DMS 273 (cell line): ENCODE measurements around the gene ZFP2.
"Not testable (repeated sequence)": the region's sequence is repeated elsewhere in the genome, so short reads cannot be mapped to it uniquely, and the experiment has no call there.

ENCODE experiments used
- DNase-seq: peaks from one replicate; lab custom pipeline; 2025; ENCODE audit not compliant: unreplicated experiment; lab: John Stamatoyannopoulos, UW

Gene ZFP2

GRCh38 chr5:178895615-178896571 lies at the start of gene ZFP2:
Gene ZFP2 (plus strand): TSS chr5:178895913. CDS start chr5:178931314, 35,401 bp downstream.
- peak; percentile 89 for DNase-seq

- no peak for DNase-seq
These were observed 46.4 kb upstream of the ZFP2 start for GRCh38 chr5:178849316-178849715.

GRCh38 chr5:178851951-178852350 lies 43.8 kb upstream of the ZFP2 start:
- no peak for DNase-seq

- no peak for DNase-seq
These were observed 41.4 kb upstream of the ZFP2 start for GRCh38 chr5:178854284-178854683.

GRCh38 chr5:178859625-178860521 lies 35.8 kb upstream of the ZFP2 start, which contains the start of gene ZNF354B:
Gene ZNF354B (plus strand): TSS chr5:178859953. CDS start chr5:178861048, 1,095 bp downstream.
- peak; percentile 97 for DNase-seq

GRCh38 chr5:178860615-178861014 lies 35.1 kb upstream of the ZFP2 start:
- DNase-seq: not testable (repeated sequence)

GRCh38 chr5:178861627-178862026 lies 34.1 kb upstream of the ZFP2 start:
- no peak for DNase-seq

- no peak for DNase-seq
These were observed 28.8 kb upstream of the ZFP2 start for GRCh38 chr5:178866946-178867345.

GRCh38 chr5:178869577-178869976 lies 26.1 kb upstream of the ZFP2 start:
- DNase-seq: no peak

- no peak for DNase-seq
These were observed 25.3 kb upstream of the ZFP2 start for GRCh38 chr5:178870411-178870810.

GRCh38 chr5:178872302-178872701 lies 23.4 kb upstream of the ZFP2 start:
- DNase-seq: no peak

GRCh38 chr5:178883115-178883694 lies 12.5 kb upstream of the ZFP2 start:
- not testable (repeated sequence) for DNase-seq

GRCh38 chr5:178883815-178884430 lies 11.8 kb upstream of the ZFP2 start:
- no peak for DNase-seq

- no peak for DNase-seq
These were observed 3.6 kb downstream of the ZFP2 start for GRCh38 chr5:178899289-178899688.

GRCh38 chr5:178902849-178903248 lies 7.1 kb downstream of the ZFP2 start:
- DNase-seq: no peak

- DNase-seq: no peak
These were observed 36.4 kb downstream of the ZFP2 start for GRCh38 chr5:178931846-178932760.

- DNase-seq: peak; percentile 94
These were observed 45.1 kb downstream of the ZFP2 start, which contains the start of gene ZNF454 for GRCh38 chr5:178940569-178941360. Gene ZNF454 (plus strand): TSS chr5:178941198. CDS start chr5:178942792, 1,594 bp downstream.

GRCh38 chr5:178941361-178941760 lies 45.6 kb downstream of the ZFP2 start:
- peak; percentile 52 for DNase-seq
